Activated naive CD4-positive, alpha-beta T cell treated with anti-CD3 and anti-CD28 coated beads for 36 hours (primary cell): ENCODE measurements around the gene MSGN1. TPM values are rescaled to one million over a fixed set of nuclear protein-coding genes. Genes with fewer than 3 reads are reported as not detected.

Experiments
- CTCF ChIA-PET: fragments of 350-600 bp; sonication (Branson Sonifier 250); formaldehyde crosslinking; loops from one replicate; lab custom pipeline; 2021; ENCODE audit warnings: antibody characterized with exemption; lab: Charles Lee
- DNase-seq: peaks from one replicate; pipeline ENCODE4 v3.0.0-alpha.2; 2020
- H3K27ac Mint-ChIP-seq: one replicate; pipeline ENCODE4 v1.8.0; 2021; ENCODE audit warnings: mild to moderate bottlenecking, mixed read lengths
- H3K27me3 Mint-ChIP-seq: one replicate; pipeline ENCODE4 v1.8.0; 2021; ENCODE audit warnings: low read depth, mixed read lengths
- H3K36me3 Mint-ChIP-seq: one replicate; pipeline ENCODE4 v1.8.0; 2021; ENCODE audit warnings: low read depth, mixed read lengths
- H3K4me1 Mint-ChIP-seq: one replicate; pipeline ENCODE4 v1.8.0; 2021; ENCODE audit warnings: low read depth, mixed read lengths
- H3K4me3 Mint-ChIP-seq: one replicate; pipeline ENCODE4 v1.8.0; 2021; ENCODE audit warnings: mild to moderate bottlenecking, moderate library complexity, mixed read lengths
- H3K9me3 Mint-ChIP-seq: one replicate; pipeline ENCODE4 v1.8.0; 2021; ENCODE audit warnings: mixed read lengths
- intact Hi-C: fragments of 100-400 bp; cut with micrococcal nuclease; formaldehyde crosslinking; loops from one replicate; pipeline ENCODE4 v1.15.1; 2023
- total RNA-seq, 2 experiments: library from RNA; stranded (reverse); gene quantifications; one replicate each; pipeline ENCODE4 v1.2.3, GENCODE V29; 2021

The MSGN1 gene
- total RNA-seq, 2 experiments from 2014 or later: not detected

- intact Hi-C loops: loop anchor here (10.0 kb wide), 1 partner anchor 287 kb away; no protein-coding TSS in a partner anchor
- Mint-ChIP-seq H3K4me3 (no peak overlapping the region), H3K27ac (no peak overlapping the region), H3K9me3 (no peaks in the 10 kb centered on the region), H3K4me1 (no peaks in the 10 kb centered on the region), H3K27me3 (peaks cover 46% of the 10 kb centered on the region), H3K36me3 (no peaks in the 10 kb centered on the region)
- DNase-seq: no peak
- CTCF ChIA-PET: interaction anchor here (1.0 kb wide), 1 partner anchor 18 kb away, joined by 3 read pairs; no protein-coding TSS in a partner anchor
Measured at GRCh38 chr2:17858064-17858463, 41.8 kb downstream of the MSGN1 start.

DNA sequence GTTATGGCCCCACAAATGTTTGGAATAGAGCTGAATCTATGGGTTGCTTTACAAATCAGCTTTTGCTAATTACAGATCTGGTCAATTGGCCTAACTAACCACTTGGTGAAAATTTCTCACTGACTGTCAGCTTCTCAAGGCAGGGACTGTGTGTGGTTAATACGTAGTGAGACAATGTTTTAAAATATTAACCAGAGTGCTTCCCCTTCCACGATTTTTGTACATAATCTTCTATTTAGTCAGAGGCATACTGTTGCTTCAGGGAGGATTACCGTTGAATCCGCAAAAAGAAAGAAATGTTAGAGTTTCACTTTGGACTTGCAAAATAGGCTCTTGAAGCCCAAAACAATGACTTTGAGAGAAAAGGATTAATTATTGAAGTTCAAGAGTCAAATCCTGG is 47.3 kb downstream of the MSGN1 start:
- Mint-ChIP-seq H3K27me3 (peaks cover 27% of the 10 kb centered on the region), H3K4me3 (no peak overlapping the region), H3K27ac (no peak overlapping the region), H3K4me1 (no peaks in the 10 kb centered on the region), H3K36me3 (no peaks in the 10 kb centered on the region), H3K9me3 (no peaks in the 10 kb centered on the region)
- DNase-seq: no peak
- intact Hi-C loops: no loop called here
- CTCF ChIA-PET: no interaction called here

GRCh38 chr2:17864676-17865075 is 48.4 kb downstream of the MSGN1 start:
- intact Hi-C loops: no loop called here
- peaks cover 18% of the 10 kb centered on the region for H3K27me3 Mint-ChIP-seq
- DNase-seq: no peak
- no peaks in the 10 kb centered on the region for H3K4me1 Mint-ChIP-seq
- no peak overlapping the region for H3K4me3 Mint-ChIP-seq
- H3K36me3 Mint-ChIP-seq: no peaks in the 10 kb centered on the region
- H3K9me3 Mint-ChIP-seq: no peaks in the 10 kb centered on the region
- CTCF ChIA-PET: no interaction called here
- no peak overlapping the region for H3K27ac Mint-ChIP-seq

- intact Hi-C loops: no loop called here
- DNase-seq: no peak
- no peak overlapping the region for H3K4me3 Mint-ChIP-seq
- no peaks in the 10 kb centered on the region for H3K9me3 Mint-ChIP-seq
- H3K27ac Mint-ChIP-seq: no peak overlapping the region
- H3K27me3 Mint-ChIP-seq: peaks cover 11% of the 10 kb centered on the region
- CTCF ChIA-PET: interaction anchor here (1.2 kb wide), 1 partner anchor 14 kb away, joined by 3 read pairs; no protein-coding TSS in a partner anchor
- no peaks in the 10 kb centered on the region for H3K36me3 Mint-ChIP-seq
- H3K4me1 Mint-ChIP-seq: no peaks in the 10 kb centered on the region
Measured at GRCh38 chr2:17867133-17867532, 50.9 kb downstream of the MSGN1 start.

Other genes with a start within 250 kb of the MSGN1 start
- gene SMC6, start 62.6 kb upstream of the MSGN1 start, total RNA-seq: 10 to 100 TPM; 21.6 to 22.8 TPM
- 10 to 100 TPM; 13.4 to 15.5 TPM for gene GEN1, start 62.3 kb upstream of the MSGN1 start, total RNA-seq
- under 1 TPM; 0.14 to 0.22 TPM for gene KCNS3, start 62.2 kb downstream of the MSGN1 start, total RNA-seq